NT2/D1 (cell line): ENCODE data around the gene FAP.

ENCODE experiments used
- SUZ12 ChIP-seq: IDR thresholded peaks from 2 replicates; pipeline ENCODE4 v1.6.1; 2011; ENCODE audit not compliant: insufficient read length, insufficient read depth; ENCODE audit errors: extremely low read depth
- YY1 ChIP-seq: IDR thresholded peaks from 2 replicates; pipeline ENCODE4 v1.6.1; 2011; ENCODE audit not compliant: insufficient read length, insufficient read depth
- ZNF274 ChIP-seq: IDR thresholded peaks from 2 replicates; pipeline ENCODE4 v1.6.1; 2011; ENCODE audit warnings: mild to moderate bottlenecking, low read depth, low read length

DNA sequence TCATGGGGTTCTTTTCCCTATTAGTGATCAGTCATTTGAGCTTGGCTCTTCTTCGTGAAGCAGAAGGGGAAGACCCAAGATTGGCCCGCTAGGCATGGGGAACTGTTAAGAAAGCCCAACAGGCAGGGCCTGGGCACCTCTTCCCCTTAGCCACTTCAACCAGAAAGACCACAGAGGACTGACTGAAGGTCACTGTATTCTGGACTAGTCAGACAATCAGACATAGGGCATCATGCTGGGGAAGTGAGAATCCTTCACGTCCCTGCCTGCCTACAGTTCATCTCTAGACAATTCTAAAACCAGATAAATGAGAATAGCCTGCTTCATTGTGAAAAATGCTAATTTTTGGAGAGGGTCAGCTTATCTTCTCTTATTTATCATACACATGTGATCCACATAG lies 28.1 kb downstream of the FAP start:
- no peak for TF ChIP-seq YY1
- no peak for TF ChIP-seq ZNF274
- no peak for TF ChIP-seq SUZ12
